B cell (primary cell): ENCODE measurements around the gene VAMP1. TPM values are rescaled to one million over a fixed set of nuclear protein-coding genes. Genes with fewer than 3 reads are reported as not detected.
A peak's percentile ranks its signal among the peaks of the same experiment; 100 is the strongest.

Source experiments
- ATAC-seq: fragments of 200-7000 bp; cut with Tn5 transposase; one replicate; pipeline ENCODE4 v1.10.0; 2021; ENCODE audit warnings: low read depth, mild to moderate bottlenecking, moderate number of reproducible peaks, moderate library complexity
- CTCF ChIA-PET: fragments of 350-600 bp; sonication (Branson Sonifier 250); formaldehyde crosslinking; loops from one replicate; lab custom pipeline; 2021; ENCODE audit warnings: antibody characterized with exemption, inconsistent platforms; lab: Charles Lee
- POLR2A ChIA-PET: fragments of 350-600 bp; sonication (Branson Sonifier 250); formaldehyde crosslinking; loops from one replicate; lab custom pipeline; 2021; ENCODE audit warnings: antibody characterized with exemption; lab: Charles Lee
- DNase-seq: peaks from one replicate; pipeline ENCODE4 v3.0.0; 2013
- H2AFZ ChIP-seq: 2 replicates; pipeline ENCODE4 v1.6.1; 2012; ENCODE audit warnings: mild to moderate bottlenecking, low read depth, low read length; ENCODE audit not compliant: insufficient read depth, poor library complexity, severe bottlenecking
- H3K27ac ChIP-seq, 2 donors: 1 replicate in 1 of 2; 2 replicates in 1 of 2; pipeline ENCODE4 v1.5.1; 2012 to 2013; ENCODE audit warnings: low read length in 2 of 2, mild to moderate bottlenecking in 2 of 2, moderate library complexity in 1 of 2
- H3K27me3 ChIP-seq, 4 experiments: fragments of 200-600 bp in 1 of 4; sonication (generic) in 1 of 4; replicated peaks in 1 of 4; 1 replicate in 2 of 4; 2 replicates in 2 of 4; pipeline versions ENCODE4 v1.6.1 to v1.7.0; 2013 to 2016; ENCODE audit warnings: low read length in 3 of 4, mild to moderate bottlenecking in 2 of 4, mixed read lengths in 1 of 4, moderate library complexity in 1 of 4; ENCODE audit not compliant: insufficient read depth in 4 of 4, control insufficient read depth in 3 of 4; ENCODE audit errors: control extremely low read depth in 1 of 4
- H3K36me3 ChIP-seq, 2 experiments: replicated peaks in 1 of 2; 1 replicate in 1 of 2; 2 replicates in 1 of 2; pipeline versions ENCODE4 v1.6.1 to v1.7.1; 2013; ENCODE audit warnings: low read length in 1 of 2; ENCODE audit not compliant: insufficient read depth in 2 of 2, control insufficient read depth in 1 of 2; ENCODE audit errors: control extremely low read depth in 1 of 2, extremely low read depth in 1 of 2
- H3K4me1 ChIP-seq, 2 donors: fragments of 200-600 bp in 1 of 2; sonication (generic) in 1 of 2; 1 replicate in 1 of 2; 2 replicates in 1 of 2; pipeline versions ENCODE4 v1.5.1 to v1.6.1; 2013 to 2017; ENCODE audit warnings: low read length in 2 of 2; ENCODE audit not compliant: control insufficient read depth in 2 of 2, insufficient read depth in 2 of 2
- H3K4me2 ChIP-seq: replicated peaks from 2 replicates; pipeline ENCODE3; 2012; ENCODE audit warnings: mild to moderate bottlenecking, low read depth, low read length; ENCODE audit not compliant: poor library complexity, severe bottlenecking
- H3K4me3 ChIP-seq, 5 experiments: fragments of 200-600 bp in 1 of 5; sonication (generic) in 1 of 5; 1 replicate in 3 of 5; 2 replicates in 2 of 5; pipeline versions ENCODE4 v1.5.1 to v1.7.0; 2011 to 2016; ENCODE audit warnings: low read length in 4 of 5, mild to moderate bottlenecking in 4 of 5, low read depth in 2 of 5, control low read depth in 1 of 5, moderate library complexity in 1 of 5; ENCODE audit not compliant: insufficient read depth in 1 of 5; ENCODE audit errors: control extremely low read depth in 1 of 5, extremely low read depth in 1 of 5
- H3K79me2 ChIP-seq: fragments of 200-600 bp; sonication (generic); one replicate; pipeline ENCODE4 v1.6.0; 2016; ENCODE audit warnings: low read length; ENCODE audit not compliant: control insufficient read depth, insufficient read depth
- H3K9ac ChIP-seq: fragments of 200-600 bp; sonication (generic); 2 replicates; pipeline ENCODE4 v1.6.1; 2017; ENCODE audit warnings: mild to moderate bottlenecking, low read length, moderate library complexity
- H3K9me3 ChIP-seq, 3 donors: one replicate each; pipeline versions ENCODE4 v1.6.1 to v1.7.1; 2013; ENCODE audit warnings: low read length in 2 of 3; ENCODE audit not compliant: control insufficient read depth in 2 of 3, insufficient read depth in 1 of 3; ENCODE audit errors: control extremely low read depth in 1 of 3
- H4K20me1 ChIP-seq: 2 replicates; pipeline ENCODE4 v1.6.0; 2012; ENCODE audit warnings: mild to moderate bottlenecking, low read length; ENCODE audit not compliant: insufficient read depth, control insufficient read depth, poor library complexity, severe bottlenecking
- H3K27ac Mint-ChIP-seq: one replicate; pipeline ENCODE4 v1.8.0; 2021; ENCODE audit warnings: mixed read lengths
- H3K27me3 Mint-ChIP-seq: one replicate; pipeline ENCODE4 v1.8.0; 2021; ENCODE audit warnings: mixed read lengths
- H3K4me1 Mint-ChIP-seq: one replicate; pipeline ENCODE4 v1.8.0; 2021; ENCODE audit warnings: mixed read lengths
- H3K4me3 Mint-ChIP-seq: one replicate; pipeline ENCODE4 v1.8.0; 2021; ENCODE audit warnings: mixed read lengths
- H3K9me3 Mint-ChIP-seq: one replicate; pipeline ENCODE4 v1.8.0; 2022; ENCODE audit warnings: mixed read lengths; ENCODE audit not compliant: insufficient read depth
- EZH2 ChIP-seq: IDR thresholded peaks from 2 replicates; pipeline ENCODE4 v1.6.1; 2012; ENCODE audit warnings: borderline replicate concordance, low read depth, mild to moderate bottlenecking, moderate library complexity, low read length; ENCODE audit not compliant: insufficient read depth, poor library complexity, severe bottlenecking
- WGBS: methylation state at CpG from one replicate; pipeline ENCODE4 v1.1.5; 2013; ENCODE audit warnings: missing lambda C conversion rate; ENCODE audit not compliant: insufficient coverage; 5-methylcytosine and 5-hydroxymethylcytosine counted together
- intact Hi-C: fragments of 100-400 bp; cut with micrococcal nuclease; formaldehyde crosslinking; loops from one replicate; pipeline ENCODE4 v1.10.0; 2022
- polyA plus RNA-seq: library from polyadenylated mRNA; depleted of rRNA; stranded (reverse); fragments of >200 nt; gene quantifications from 2 replicates; pipeline ENCODE4 v1.2.3, GENCODE V29; 2012
- total RNA-seq, 2 donors: library from RNA; stranded (reverse); fragments of 120-200 nt in 1 of 2; gene quantifications; 1 replicate in 1 of 2; 2 replicates in 1 of 2; pipeline versions ENCODE4 v1.2.3 to v1.2.4, GENCODE V29; 2013 to 2022
- TF ChIP-seq, protein P1 (sequence below): fragments of 200-600 bp; IDR thresholded peaks from one replicate; pipeline ENCODE4 v1.8.0; 2022; ENCODE audit warnings: antibody characterized with exemption, mild to moderate bottlenecking

VAMP1 gene
- total and polyA plus RNA-seq, 2 donors (not counting 1 experiment from before 2014, with no cell fraction given), result 62.4 to 98.9 TPM

DNA sequence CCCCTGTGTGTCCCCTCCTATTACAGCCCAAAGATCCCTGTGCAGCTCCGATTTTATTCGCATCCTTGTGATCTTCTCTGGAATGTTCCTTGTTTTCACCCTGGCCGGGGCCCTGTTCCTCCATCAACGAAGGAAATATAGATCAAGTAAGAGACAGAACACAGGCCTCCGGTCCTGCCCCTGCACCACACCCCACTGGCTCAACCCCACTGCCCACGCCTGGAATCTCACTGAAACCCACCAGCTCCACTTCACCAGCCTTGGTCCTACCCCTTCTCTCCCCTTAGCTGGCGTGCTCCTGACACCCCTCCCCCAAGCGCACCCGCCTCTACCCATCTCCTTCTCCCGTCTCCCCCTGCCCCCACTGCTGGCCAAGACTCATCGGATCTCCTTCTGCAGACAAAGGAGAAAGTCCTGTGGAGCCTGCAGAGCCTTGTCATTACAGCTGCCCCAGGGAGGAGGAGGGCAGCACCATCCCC is 19.6 kb downstream of the VAMP1 start:
- Mint-ChIP-seq H3K27me3 (no peaks in the 10 kb centered on the region), H3K9me3 (no peaks in the 10 kb centered on the region), H3K4me1 (peaks cover 68% of the 10 kb centered on the region), H3K4me3 (peak overlapping the region; percentile 97), H3K27ac (peak overlapping the region; percentile 99)
- Histone ChIP-seq H3K4me3 (peak overlapping the region; percentile 86 to 97 (median 94)), H3K4me1 (peaks cover 40 to 62% of the 10 kb centered on the region in 2 donors), H4K20me1 (no peaks in the 10 kb centered on the region), H3K9ac (peak overlapping the region; percentile 98), H3K27me3 (no peaks in the 10 kb centered on the region), H3K9me3 (no peaks in the 10 kb centered on the region), H3K36me3 (peaks cover 0 to 30% of the 10 kb centered on the region in 2 experiments), H3K4me2 (peak overlapping the region; percentile 83), H2AFZ (peak overlapping the region; percentile 80), H3K79me2 (peaks cover 64% of the 10 kb centered on the region), H3K27ac (peak overlapping the region; percentile 96 to 98)
- WGBS, result 26% methylated on average over 11 of the region's 11 CpGs
- TF ChIP-seq, protein P1, sequence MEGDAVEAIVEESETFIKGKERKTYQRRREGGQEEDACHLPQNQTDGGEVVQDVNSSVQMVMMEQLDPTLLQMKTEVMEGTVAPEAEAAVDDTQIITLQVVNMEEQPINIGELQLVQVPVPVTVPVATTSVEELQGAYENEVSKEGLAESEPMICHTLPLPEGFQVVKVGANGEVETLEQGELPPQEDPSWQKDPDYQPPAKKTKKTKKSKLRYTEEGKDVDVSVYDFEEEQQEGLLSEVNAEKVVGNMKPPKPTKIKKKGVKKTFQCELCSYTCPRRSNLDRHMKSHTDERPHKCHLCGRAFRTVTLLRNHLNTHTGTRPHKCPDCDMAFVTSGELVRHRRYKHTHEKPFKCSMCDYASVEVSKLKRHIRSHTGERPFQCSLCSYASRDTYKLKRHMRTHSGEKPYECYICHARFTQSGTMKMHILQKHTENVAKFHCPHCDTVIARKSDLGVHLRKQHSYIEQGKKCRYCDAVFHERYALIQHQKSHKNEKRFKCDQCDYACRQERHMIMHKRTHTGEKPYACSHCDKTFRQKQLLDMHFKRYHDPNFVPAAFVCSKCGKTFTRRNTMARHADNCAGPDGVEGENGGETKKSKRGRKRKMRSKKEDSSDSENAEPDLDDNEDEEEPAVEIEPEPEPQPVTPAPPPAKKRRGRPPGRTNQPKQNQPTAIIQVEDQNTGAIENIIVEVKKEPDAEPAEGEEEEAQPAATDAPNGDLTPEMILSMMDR, result no peak
- TF ChIP-seq EZH2, result no peak
- DNase-seq (no peak), ATAC-seq (no peak)
- ChIA-PET POLR2A (interaction anchor here (0.6 to 3.4 kb wide), 8 partner anchors 8 to 164 kb away, joined by 3 to 54 read pairs (median 12); partner anchors contain the start of genes GAPDH and VAMP1), CTCF (interaction anchor here (0.5 to 5.2 kb wide), 13 partner anchors 11 to 103 kb away, joined by 3 to 80 read pairs (median 3); partner anchors contain the start of gene VAMP1)
- intact Hi-C loops, result loop anchor here (1.0 kb wide), 1 partner anchor 28 kb away; no protein-coding TSS in a partner anchor
